ENCODE data around the gene BTBD9.

Gene BTBD9

DNA sequence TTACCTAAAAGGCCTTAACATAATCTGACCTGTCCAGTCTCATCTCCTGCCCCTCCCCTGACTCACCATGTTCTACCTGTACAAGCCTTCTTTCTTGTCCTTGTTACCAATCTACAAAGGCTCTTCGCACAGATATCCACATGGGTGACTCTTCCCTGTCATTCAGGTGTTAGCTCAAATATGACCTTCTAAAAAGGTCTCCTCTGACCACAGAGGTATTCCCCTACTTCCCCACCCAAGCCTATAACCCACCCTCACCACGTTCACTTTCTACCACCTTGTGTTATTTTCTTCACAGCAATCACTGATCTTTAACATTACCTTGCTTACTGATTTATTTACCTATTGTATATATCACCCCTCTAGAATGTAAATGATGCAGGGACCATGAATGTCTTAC, 96.7 kb downstream of the BTBD9 start:
- TF ChIP-seq POLR2AphosphoS5 (IDR thresholded peaks at IDR 0.05; ENCODE audit: low read depth, low read length) (no peak), TAF1 (IDR thresholded peaks at IDR 0.05; ENCODE audit: borderline replicate concordance, low read depth, low read length) (no peak), POLR2A (IDR thresholded peaks at IDR 0.05; ENCODE audit: low read depth, low read length) (no peak)
- no peak for DNase-seq (ENCODE audit: insufficient read length)
- FAIRE-seq: no peak

DNA sequence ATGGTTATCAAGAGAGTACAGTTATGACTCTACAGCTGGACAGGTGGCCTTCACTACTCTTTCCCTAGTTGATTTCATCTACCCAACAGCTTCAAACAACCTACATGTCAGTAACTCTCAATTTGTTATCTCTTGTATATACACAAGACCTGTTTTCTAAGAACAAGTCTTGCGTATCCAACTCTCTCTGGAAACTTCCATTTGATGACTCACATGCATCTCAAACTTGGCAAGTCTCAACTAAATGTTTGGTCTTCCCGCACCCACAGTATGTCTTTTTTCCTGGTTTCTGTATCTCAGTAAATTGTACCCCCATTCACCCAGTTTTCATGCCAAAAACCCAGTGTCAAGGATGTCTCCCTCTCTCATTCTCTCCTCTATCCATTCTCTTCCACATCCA, 97.7 kb downstream of the BTBD9 start:
- TF ChIP-seq POLR2A (IDR thresholded peaks at IDR 0.05; ENCODE audit: low read depth, low read length): no peak
- no peak for TF ChIP-seq POLR2AphosphoS5 (IDR thresholded peaks at IDR 0.05; ENCODE audit: low read depth, low read length)
- no peak for TF ChIP-seq TAF1 (IDR thresholded peaks at IDR 0.05; ENCODE audit: borderline replicate concordance, low read depth, low read length)
- no peak for DNase-seq (ENCODE audit: insufficient read length)
- no peak for FAIRE-seq

DNA sequence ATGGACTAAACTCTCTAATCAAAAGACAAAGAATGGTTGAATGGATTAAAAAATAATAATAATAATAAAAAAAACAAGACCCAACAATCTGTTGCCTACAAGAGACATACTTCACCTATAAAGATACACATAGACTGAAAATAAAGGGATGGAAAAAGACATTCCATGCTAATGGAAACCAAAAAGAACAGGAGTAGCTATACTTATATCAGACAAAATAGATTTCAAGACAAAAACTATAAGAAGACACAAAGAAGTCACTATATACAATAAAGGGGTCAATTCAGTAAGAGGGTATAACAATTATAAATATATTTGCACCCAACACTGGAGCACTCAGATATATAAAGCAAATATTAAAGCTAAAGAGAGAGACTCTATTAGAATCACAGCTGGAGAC, 106.7 kb downstream of the BTBD9 start:
- FAIRE-seq (no peak), DNase-seq (ENCODE audit: insufficient read length) (no peak)

DNA sequence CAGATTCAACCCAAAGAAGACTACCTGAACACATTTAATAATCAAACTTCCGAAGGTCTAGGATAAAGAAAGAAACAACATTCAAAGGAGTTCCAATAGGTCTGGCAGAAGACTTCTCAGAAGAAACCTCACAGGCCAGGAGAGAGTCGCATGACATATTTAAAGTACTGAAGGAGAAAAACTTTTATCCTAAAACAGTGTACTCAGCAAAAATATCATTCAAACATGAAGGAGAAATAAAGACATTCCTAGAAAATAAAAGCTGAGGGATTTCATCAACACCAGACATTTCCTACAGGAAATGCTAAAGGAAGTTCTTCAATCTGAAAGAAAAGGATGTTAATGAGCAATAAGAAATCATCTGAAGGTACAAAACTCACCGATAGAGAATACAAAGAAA, 108.6 kb downstream of the BTBD9 start:
- DNase-seq (ENCODE audit: insufficient read length): no peak
- no peak for FAIRE-seq
- TF ChIP-seq POLR2AphosphoS5 (IDR thresholded peaks at IDR 0.05; ENCODE audit: low read depth, low read length) (no peak), TAF1 (IDR thresholded peaks at IDR 0.05; ENCODE audit: borderline replicate concordance, low read depth, low read length) (no peak), POLR2A (IDR thresholded peaks at IDR 0.05; ENCODE audit: low read depth, low read length) (no peak)

More for the DNA sequence above, 106.7 kb downstream of the BTBD9 start:
- TF ChIP-seq POLR2AphosphoS5 (IDR thresholded peaks at IDR 0.05; ENCODE audit: low read depth, low read length): no peak
- no peak for TF ChIP-seq POLR2A (IDR thresholded peaks at IDR 0.05; ENCODE audit: low read depth, low read length)
- TF ChIP-seq TAF1 (IDR thresholded peaks at IDR 0.05; ENCODE audit: borderline replicate concordance, low read depth, low read length): no peak

DNA sequence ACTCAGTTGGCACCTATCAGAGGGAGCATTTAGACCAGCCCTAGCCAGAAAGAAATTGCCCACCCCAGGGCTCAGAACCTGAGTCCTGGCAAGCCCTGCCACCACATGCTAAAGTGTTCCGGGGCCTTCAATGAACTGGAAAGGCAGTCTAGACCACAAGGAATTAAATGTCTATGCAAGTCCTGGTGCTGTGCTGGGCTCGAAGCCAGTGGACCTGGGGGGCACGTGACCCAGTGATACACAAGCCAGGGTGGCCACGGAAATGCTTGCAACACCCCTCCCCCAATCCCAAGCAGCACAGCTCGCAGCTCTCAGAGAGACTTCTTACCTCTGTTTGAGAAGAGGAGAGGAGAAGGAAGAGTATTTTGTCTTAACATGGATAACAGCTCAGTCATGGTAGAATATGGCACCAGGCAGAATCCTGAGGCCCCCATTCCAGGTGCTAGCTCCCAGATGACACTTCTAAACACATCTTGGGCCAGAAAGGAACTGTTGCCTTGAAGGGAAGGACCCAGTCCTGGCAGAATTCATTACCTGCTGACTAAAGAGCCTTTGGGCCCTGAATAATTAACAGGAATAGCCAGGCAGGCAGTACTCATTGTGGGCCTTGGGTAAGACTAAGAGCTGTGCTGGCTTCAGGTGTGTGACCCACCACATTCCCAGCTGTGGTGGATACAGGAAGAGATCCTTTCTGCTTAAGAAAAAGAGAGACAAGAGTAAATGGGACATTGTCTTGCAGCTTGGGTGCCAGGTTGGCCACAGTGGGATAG, 111.3 kb downstream of the BTBD9 start:
- no peak for TF ChIP-seq TAF1 (IDR thresholded peaks at IDR 0.05; ENCODE audit: borderline replicate concordance, low read depth, low read length)
- no peak for TF ChIP-seq POLR2A (IDR thresholded peaks at IDR 0.05; ENCODE audit: low read depth, low read length)
- no peak for TF ChIP-seq POLR2AphosphoS5 (IDR thresholded peaks at IDR 0.05; ENCODE audit: low read depth, low read length)
- FAIRE-seq (no peak), DNase-seq (ENCODE audit: insufficient read length) (no peak)

DNA sequence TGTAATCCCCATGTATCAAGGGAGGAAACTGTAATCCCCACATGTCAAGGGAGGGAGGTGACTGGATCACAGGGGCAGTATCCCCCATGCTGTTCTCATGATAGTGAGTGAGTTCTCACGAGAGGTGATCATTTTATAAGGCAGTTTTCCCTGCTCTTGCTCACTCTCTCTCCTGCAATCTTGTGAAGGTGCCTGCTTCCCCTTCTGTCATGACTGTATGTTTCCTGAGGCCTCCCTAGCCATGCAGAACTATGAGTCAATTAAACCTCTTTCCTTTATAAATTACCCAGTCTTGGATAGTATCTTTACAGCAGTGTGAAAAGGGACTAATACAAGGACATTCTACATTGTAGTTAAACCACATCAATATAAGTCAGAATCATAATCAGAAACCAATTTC, 112.4 kb downstream of the BTBD9 start:
- no peak for TF ChIP-seq TAF1 (IDR thresholded peaks at IDR 0.05; ENCODE audit: borderline replicate concordance, low read depth, low read length)
- no peak for FAIRE-seq
- DNase-seq (ENCODE audit: insufficient read length): no peak

DNA sequence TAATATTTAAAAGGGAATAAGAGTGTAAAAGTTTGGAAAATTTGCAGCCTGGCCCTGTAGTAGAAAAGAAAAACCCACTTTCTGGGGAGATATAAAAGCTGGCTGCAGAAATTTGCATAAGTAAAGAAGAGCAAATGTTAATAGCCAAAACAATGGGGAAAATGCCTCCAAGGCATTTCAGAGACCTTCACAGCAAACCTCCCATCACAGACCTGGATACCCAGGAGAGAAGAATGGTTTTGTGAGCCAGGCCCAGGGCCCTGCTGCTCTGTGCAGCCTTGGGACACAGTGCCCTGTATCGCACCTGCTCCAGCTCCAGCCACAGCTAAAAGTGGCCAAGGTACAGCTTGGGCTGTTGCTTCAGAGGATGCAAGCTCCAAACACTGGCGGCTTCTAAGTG, 113.8 kb downstream of the BTBD9 start:
- DNase-seq (ENCODE audit: insufficient read length) (no peak), FAIRE-seq (no peak)
- TF ChIP-seq POLR2A (IDR thresholded peaks at IDR 0.05; ENCODE audit: low read depth, low read length): no peak
- TF ChIP-seq POLR2AphosphoS5 (IDR thresholded peaks at IDR 0.05; ENCODE audit: low read depth, low read length): no peak
- TF ChIP-seq TAF1 (IDR thresholded peaks at IDR 0.05; ENCODE audit: borderline replicate concordance, low read depth, low read length): no peak

DNA sequence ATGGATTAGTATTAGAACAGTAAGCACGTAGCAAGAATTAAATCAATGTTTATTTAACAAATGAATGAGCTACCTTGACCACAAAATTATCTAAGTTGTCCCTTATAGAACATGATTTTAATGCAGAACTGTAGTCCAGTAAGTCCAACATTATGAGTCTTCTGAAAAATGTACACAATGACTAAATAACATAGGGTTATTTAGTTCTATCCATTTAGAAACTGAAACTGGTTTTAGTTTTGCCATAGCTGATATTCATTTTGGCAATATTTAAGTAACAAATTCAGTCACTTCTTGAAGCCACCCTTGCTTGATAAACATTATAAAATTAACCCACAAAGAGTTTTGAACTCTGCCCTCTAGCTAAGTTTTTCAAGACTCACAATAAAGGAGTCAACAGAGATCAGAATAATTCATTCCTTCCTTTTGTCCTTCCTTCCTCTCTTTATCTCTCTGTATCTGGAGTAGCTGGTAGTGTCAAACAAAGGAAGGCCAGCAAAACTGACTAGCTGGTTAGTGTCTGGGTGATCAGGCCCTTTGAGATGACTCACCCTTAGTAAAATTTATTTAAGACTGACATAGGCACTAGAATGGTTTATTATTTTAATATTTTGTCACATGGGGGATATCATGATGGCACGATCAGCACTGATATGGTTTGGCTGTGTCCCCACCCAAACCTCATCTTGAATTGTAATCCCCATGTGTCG, 115.1 kb downstream of the BTBD9 start:
- DNase-seq (ENCODE audit: insufficient read length): no peak
- FAIRE-seq: no peak
- TF ChIP-seq TAF1 (IDR thresholded peaks at IDR 0.05; ENCODE audit: borderline replicate concordance, low read depth, low read length) (no peak), POLR2AphosphoS5 (IDR thresholded peaks at IDR 0.05; ENCODE audit: low read depth, low read length) (no peak), POLR2A (IDR thresholded peaks at IDR 0.05; ENCODE audit: low read depth, low read length) (no peak)

DNA sequence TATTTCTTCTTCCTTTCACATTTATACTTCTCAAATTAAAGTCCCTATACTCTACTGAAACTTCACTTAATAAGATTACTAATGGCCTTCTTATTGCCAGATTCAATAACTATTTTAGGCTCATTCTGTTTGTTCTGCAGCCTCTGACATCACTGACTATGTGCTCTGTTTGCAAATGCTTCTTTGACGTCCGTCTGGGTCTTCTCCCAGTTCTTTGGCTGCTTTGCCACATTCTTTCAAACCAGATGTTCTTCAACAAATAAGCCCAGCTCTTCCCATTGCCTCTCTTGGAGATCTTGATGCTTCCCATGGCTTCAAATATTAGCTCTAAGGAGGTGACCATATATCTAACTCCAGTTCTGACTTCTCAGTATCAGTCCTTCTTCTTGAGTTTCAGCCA, 117.4 kb downstream of the BTBD9 start:
- no peak for TF ChIP-seq POLR2AphosphoS5 (IDR thresholded peaks at IDR 0.05; ENCODE audit: low read depth, low read length)
- no peak for TF ChIP-seq TAF1 (IDR thresholded peaks at IDR 0.05; ENCODE audit: borderline replicate concordance, low read depth, low read length)
- FAIRE-seq (no peak), DNase-seq (ENCODE audit: insufficient read length) (no peak)

DNA sequence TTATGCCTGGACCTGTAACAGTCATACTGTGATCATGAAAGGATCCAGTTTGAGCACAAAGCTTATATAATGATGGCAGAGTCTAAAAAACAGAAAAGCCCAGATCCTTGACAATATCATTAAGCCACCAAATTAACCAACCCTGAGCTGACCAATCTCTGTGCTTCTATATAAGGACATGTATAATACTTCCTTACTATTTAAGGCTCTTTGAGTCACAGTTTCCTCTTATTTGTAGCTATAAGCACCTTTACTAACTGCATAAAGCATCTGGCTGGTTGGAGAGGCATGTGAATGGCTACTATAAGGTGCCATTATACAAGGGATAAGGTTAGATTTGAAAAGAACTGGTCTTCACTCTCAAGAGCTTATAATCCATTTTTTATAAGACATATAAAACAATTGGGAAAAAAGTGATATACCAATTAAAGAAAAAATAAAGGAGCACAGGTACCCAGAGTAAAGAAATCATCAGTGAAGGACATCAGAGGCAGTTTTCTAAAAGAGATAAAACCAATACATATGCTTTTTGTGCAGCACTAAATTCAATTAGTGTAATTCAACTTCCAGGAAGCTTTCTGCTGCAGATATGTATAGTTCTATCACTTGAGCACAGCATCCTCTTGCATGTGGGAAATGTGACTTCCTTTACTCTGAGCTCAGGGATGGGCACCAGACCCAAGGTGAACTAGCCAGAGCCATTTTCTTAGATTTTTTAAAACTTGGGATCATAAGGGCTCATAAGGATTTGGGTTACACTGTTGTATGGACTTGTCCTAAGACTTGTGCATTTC, 121.0 kb downstream of the BTBD9 start:
- TF ChIP-seq POLR2A (IDR thresholded peaks at IDR 0.05; ENCODE audit: low read depth, low read length) (no peak), POLR2AphosphoS5 (IDR thresholded peaks at IDR 0.05; ENCODE audit: low read depth, low read length) (no peak), TAF1 (IDR thresholded peaks at IDR 0.05; ENCODE audit: borderline replicate concordance, low read depth, low read length) (no peak)
- no peak for FAIRE-seq
- DNase-seq (ENCODE audit: insufficient read length): no peak

DNA sequence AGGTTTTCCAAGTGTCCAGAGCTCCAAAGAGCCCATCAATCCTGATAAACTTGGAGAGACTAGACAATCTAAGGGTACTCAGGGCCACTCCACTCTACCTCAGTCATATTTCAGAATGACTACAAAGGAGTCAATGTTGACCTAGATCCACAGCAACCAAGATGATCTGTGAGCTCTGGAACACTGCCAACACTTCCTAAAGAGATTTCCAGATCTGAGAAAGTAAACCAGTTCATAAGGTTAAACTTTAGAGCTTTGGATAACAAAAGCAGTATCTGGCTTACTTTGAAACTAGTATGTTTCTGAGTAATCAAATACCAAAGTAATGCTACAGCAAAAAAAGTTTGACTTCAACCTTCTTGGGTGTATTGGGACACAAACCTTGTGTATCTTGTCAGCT, 122.7 kb downstream of the BTBD9 start:
- DNase-seq (ENCODE audit: insufficient read length): no peak
- no peak for TF ChIP-seq TAF1 (IDR thresholded peaks at IDR 0.05; ENCODE audit: borderline replicate concordance, low read depth, low read length)
- TF ChIP-seq POLR2A (IDR thresholded peaks at IDR 0.05; ENCODE audit: low read depth, low read length): no peak
- no peak for TF ChIP-seq POLR2AphosphoS5 (IDR thresholded peaks at IDR 0.05; ENCODE audit: low read depth, low read length)

More for the DNA sequence above, 122.7 kb downstream of the BTBD9 start:
- FAIRE-seq: no peak
